ENCODE data around the gene DHRS4L2. TPM values are rescaled to one million over a fixed set of nuclear protein-coding genes. Genes with fewer than 3 reads are reported as not detected.
A peak's percentile ranks its signal among the peaks of the same experiment; 100 is the strongest.
"Not testable (repeated sequence)": the region's sequence is repeated elsewhere in the genome, so short reads cannot be mapped to it uniquely, and the experiment has no call there.

DHRS4L2 gene
- total RNA-seq, 1 experiment from 2014 or later: 12.0 TPM

DNA sequence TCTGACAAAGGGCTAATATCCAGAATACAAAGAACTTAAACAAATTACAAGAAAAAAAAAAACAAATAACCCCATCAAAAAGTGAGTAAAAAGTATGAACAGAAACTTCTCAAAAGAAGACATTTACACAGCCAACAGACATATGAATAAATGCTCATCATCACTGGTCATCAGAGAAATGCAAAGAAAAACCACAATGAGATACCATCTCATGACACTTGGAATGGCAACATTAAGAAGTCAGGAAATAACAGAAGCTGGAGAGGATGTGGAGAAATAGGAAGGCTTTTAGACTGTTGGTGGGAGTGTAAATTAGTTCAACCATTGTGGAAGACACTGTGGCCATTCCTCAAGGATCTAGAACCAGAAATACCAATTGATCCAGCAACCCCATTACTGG is 30.2 kb downstream of the DHRS4L2 start:
- not testable (repeated sequence) for DNase-seq (ENCODE audit: low spot score)

DNA sequence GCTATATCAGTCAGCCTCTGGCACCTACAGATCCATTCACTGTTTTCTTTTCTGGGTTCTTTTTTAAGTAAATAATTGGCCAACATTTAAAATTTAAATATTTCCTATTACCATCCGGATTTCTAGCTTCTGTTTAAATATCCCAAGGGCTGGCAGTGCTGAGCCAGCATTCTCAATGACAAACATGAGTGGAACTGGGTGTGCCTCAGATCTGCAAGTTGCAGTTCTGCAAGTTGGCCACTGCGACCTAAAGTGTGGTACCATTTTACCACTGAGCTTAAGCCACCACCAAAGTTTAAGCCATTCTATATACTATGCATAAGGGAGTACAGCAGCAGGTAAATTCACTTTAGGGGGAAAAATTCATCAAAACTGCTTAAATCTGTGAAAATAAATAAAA is 31.2 kb downstream of the DHRS4L2 start:
- not testable (repeated sequence) for DNase-seq (ENCODE audit: low spot score)

DNA sequence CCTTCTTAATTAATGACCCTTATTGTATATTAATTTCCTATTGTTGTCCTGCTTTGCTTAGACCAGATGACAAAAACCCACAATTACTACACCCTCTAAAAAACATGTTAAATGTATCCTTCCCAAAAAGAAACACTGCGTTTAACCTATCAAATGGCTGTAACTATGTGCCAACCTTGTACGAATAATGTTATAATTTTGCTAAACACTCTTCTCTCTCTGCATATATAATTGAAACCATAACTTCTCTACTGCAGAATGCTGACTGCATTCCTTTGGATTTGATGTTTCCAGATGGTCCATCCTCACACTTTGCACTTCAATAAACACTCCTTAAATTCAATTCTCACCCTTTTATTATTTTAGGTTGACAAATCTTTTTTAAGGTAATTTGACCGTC is 31.8 kb downstream of the DHRS4L2 start:
- DNase-seq (ENCODE audit: low spot score): not testable (repeated sequence)

DNA sequence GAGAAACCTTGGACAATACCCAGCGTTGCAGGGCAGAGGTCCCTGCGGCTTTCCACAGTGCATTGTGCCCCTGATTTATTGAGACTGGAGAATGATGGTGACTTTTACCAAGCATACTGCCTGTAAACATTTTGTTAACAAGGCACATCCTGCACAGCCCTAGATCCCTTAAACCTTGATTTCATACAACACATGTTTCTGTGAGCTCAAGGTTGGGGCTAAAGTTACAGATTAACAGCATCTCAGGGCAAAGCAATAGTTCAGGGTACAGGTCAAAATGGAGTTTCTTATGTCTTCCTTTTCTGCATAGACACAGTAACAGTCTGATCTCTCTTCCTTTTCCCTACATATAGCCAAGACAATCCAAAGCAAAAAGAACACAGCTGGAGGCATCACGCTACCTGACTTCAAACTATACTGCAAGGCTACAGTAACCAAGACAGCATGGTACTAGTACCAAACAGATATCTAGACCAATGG is 36.2 kb downstream of the DHRS4L2 start:
- not testable (repeated sequence) for DNase-seq (ENCODE audit: low spot score)

DNA sequence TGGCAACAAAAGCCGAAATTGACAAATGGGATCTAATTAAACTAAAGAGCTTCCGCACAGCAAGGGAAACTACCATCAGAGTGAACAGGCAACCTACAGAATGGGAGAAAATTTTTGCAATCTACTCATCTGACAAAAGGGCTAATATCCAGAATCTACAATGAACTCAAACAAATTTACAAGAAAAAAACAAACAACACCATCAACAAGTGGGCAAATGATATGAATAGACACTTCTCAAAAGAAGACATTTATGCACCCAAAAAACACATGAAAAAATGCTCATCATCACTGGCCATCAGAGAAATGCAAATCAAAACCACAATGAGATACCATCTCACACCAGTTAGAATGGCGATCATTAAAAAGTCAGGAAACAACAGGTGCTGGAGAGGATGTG is 41.0 kb downstream of the DHRS4L2 start:
- DNase-seq (ENCODE audit: low spot score): not testable (repeated sequence)

DNA sequence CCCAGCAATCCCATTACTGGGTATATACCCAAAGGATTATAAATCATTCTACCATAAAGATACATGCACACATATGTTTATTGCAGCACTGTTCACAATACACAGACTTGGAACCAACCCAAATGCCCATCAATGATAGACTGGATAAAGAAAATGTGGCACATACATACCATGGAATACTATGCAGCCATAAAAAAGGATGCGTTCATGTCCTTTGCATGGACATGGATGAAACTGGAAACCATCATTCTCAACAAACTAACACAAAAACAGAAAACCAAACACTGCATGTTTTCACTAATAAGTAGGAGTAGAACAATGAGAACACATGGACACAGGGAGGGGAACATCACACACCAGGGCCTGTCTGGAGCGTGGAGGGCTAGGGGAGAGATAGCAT is 42.6 kb downstream of the DHRS4L2 start:
- not testable (repeated sequence) for DNase-seq (ENCODE audit: low spot score)

DNA sequence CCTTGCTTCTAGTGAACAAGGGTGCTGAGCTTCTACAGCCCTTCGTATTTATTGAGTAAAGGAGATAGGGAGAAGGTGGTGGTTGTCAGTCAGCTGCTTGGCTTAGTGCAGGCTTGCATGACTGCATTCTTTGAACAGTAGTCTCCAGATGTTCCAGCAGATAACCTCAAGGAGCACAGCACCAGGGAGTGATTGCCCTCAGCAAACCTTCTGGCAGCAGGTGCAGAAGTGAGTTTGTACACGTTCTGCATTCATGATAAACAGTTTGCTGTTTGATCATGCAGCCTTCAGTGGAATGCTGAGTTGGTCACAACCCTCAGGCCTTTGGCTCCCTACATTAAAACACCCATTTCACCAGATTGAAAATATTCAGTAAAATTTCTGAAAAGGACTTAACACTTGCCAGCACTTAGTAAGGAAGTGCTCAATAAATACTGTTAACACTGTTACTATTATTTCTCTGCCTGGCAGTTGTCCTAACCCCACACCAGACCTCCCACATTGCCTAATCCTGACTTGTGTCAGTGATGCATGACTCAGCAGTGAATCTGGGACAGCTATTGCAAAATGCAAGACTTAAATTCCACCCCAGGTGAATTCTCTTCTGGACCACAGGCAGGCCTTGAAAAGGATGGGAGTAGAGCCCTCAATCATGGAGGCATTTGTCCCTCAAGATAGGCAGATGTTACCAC is 44.1 kb downstream of the DHRS4L2 start:
- peak; percentile 38 for DNase-seq (ENCODE audit: low spot score)

DNA sequence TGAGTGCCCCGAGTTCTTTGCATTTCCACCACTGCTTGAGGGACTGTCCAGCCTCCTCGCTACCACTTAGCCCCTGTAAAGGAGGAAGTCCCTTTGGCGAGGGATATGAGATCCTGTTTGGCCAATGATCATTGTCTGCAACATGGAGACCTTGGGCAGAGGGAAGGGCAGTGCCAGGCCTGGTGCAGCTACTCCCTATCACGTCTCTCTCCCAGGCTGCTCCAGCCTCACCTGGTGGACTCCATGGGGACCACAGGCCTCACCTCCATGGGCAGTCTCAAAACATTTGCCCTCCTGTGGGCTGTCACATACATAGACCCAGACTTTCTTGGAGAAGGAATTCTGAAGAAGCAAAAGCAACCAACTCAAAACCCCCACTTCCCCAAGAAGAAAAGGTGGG is 47.0 kb downstream of the DHRS4L2 start:
- not testable (repeated sequence) for DNase-seq (ENCODE audit: low spot score)

DNA sequence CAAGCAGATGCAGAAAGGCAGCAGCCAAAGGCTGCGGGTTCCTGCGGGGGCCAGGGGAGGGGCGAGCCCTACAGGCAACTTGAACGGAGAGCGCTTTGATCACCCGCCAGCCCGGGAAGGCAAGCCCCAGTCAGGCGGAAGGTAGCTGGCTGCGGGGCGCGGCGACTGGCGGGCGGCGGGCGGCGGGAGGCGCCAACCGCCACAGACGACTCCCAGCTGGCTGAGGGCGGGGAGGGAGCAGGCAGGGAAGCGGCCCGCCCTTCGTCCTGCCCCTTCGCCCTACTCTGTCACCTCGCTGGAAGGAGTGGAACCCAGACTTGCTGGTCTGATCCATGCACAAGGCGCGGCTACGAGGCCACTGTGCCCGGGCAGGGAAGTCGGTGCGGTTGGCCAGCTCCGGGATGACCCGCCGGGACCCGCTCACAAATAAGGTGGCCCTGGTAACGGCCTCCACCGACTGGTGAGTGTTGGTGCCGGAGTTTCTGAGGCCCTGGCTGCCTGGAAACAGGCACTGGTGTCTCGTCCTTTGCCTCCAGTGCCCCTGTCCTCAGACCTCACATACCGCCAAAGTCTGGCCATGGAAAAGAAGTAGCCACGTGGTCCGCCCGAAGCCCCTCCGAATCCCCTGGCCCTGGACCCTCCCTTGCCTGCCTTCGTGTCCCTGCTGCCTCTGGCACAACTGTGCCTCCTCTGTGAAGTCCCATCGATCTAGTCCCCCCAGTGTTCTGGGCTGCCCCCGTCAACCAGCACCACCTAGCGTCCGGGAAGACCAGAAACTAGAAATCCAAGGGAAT is 47.6 kb downstream of the DHRS4L2 start:
- peak; percentile 71 for DNase-seq (ENCODE audit: low spot score)

DNA sequence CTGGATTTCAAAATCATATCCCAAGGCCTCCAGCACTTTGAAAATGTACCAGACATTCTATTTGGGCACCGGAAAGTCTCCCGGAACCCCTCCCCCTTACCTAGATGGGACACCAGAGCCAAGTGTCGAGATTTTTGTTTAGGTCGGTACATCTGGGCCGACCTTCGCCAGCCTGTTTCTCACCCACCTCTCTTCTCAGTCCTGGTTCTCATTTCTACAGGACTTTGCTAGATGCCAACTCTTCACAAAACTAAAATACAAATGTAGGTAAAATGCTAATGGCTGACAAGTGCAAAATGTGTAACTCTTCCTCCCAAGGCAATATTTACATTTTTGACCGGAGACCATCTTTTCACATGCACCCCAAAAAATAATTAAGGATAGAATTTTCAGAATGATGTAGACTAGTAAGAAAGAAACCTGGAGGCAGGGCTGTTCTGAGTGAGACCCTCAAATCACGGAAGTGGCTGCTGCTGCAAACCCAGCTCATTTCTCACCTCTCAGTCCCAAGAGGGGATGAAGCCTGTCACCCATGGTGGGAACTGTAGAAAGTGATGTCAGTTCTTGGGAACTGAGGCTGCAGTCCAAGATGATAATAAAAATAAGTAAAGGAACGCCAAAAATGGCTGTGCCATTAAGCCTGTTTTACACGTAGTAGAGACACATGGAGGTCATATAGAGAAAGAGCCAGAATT is 48.4 kb downstream of the DHRS4L2 start:
- not testable (repeated sequence) for DNase-seq (ENCODE audit: low spot score)

DNA sequence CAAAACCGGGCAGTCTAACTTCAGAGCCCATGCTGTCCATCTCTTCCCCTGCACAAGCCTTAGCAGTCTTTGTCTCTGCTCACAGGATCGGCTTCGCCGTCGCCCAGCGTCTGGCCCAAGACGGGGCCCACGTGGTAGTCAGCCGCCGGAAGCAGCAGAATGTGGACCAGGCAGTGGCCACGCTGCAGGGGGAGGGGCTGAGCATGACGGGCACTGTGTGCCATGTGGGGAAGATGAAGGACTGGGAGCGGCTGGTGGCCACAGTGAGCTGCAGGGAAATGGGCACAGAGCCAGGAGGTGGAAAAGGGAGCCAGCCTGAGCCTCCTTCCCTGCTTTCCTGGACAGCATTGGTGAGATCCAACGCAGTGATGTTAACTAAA is 48.9 kb downstream of the DHRS4L2 start:
- no peak for DNase-seq (ENCODE audit: low spot score)

DNA sequence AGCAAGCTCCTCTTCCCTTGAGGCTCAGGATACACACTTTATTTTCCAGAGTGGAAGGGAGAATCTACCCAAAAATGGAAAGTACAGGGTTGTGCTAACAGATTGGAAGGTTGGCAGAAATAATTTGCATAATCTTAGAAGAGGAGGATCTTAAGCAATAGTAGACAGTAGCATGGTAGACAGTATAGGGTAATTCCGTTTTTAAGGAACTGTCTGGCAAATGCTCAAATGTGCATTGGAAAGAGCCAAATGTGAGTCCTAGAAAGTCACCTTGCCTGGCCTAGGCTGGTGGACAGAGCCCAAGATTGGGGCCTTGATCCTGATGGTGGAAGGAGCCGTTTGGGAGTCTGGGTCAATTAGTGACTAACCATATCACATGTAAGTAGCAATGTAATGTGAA is 50.0 kb downstream of the DHRS4L2 start:
- DNase-seq (ENCODE audit: low spot score): no peak

DNA sequence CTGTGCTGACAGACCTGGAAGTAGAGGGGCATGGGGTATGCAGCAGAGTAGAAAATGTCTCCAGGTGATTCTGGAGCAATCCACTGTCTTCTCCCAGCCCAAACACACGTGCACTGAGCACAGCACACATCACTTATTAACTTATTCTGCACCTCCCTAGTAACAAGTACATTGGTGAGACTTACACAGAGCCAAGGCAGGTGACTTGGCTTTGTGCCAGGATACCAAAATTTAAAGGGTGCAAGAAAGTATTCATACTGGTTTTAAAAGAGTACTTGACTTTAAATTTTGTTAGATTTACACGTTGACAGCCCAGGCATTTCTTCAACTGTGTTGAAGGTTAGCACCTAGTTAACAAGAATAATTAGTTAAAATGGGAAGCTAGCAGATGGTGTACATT is 52.0 kb downstream of the DHRS4L2 start:
- DNase-seq (ENCODE audit: low spot score): no peak

DNA sequence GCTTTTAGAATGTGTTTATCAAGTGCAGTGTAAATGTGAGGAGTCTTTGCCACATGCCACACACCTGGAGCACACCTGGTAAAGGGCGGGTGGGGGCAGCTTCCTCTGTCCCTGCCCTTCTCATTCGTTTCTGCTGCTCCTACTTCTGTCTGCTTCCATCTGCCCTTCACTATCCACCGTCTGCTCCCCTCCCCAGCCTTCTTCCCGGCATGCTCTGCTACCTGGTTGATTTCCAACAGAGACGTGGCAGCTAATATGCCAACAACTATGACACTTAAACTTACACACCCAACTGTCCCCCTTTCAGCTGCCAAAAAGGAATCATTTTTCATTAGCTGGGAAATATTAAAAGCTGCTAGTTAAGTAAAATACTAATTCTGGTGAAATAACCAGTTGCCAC is 54.0 kb downstream of the DHRS4L2 start:
- no peak for DNase-seq (ENCODE audit: low spot score)

DNA sequence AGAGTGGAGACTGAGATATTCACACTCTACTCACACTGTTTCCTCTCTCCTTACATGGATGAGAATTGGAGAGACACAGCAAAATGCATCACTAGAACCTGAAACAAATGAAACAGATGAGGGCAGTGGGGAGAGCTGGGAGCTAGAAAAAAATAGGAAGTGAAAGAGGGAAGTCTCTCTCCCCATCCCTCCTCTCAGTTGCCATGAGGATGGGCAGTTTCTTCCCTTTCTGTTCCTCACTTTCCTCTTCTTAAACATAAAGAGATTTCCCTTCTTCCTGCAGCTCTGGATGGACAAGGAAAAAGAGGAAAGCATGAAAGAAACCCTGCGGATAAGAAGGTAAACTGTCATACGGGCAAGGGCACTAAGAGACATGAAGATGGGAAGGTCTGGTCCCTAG is 60.3 kb downstream of the DHRS4L2 start:
- not testable (repeated sequence) for DNase-seq (ENCODE audit: low spot score)

DNA sequence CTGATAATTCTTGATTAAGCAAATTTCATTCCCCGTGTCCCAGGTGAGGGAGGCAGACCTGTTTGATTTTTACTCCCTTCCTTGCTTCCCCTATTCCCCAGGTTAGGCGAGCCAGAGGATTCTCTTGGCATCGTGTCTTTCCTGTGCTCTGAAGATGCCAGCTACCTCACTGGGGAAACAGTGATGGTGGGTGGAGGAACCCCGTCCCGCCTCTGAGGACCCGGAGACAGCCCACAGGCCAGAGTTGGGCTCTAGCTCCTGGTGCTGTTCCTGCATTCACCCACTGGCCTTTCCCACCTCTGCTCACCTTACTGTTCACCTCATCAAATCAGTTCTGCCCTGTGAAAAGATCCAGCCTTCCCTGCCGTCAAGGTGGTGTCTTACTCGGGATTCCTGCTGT is 62.0 kb downstream of the DHRS4L2 start:
- DNase-seq (ENCODE audit: low spot score): not testable (repeated sequence)

DNA sequence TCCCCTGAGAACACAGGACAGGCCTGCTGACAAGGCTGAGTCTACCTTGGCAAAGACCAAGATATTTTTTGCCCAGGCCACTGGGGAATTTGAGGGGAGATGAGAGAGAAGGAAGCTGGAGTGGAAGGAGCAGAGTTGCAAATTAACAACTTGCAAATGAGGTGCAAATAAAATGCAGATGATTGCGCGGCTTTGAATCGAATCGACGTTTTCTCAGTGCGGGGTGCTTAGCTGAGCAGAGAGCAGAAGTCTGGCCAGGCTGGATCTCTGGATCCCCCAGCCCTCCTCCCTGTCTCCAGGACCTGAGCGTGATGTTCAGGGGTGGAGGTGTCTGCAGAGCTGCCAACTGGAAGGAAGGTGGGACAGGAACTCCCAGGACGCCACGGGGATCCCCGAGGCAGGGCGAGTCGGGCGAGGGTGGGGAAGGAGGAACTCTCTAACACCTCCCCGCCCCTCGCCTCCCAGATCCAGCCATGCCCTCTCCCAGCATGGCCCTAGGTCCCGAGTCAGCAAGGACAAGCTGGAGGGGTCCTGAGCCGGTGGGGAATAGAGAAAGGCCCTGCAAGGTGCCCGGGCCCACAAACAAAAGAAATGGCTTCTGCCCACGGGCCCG is 62.6 kb downstream of the DHRS4L2 start:
- DNase-seq (ENCODE audit: low spot score): no peak

DNA sequence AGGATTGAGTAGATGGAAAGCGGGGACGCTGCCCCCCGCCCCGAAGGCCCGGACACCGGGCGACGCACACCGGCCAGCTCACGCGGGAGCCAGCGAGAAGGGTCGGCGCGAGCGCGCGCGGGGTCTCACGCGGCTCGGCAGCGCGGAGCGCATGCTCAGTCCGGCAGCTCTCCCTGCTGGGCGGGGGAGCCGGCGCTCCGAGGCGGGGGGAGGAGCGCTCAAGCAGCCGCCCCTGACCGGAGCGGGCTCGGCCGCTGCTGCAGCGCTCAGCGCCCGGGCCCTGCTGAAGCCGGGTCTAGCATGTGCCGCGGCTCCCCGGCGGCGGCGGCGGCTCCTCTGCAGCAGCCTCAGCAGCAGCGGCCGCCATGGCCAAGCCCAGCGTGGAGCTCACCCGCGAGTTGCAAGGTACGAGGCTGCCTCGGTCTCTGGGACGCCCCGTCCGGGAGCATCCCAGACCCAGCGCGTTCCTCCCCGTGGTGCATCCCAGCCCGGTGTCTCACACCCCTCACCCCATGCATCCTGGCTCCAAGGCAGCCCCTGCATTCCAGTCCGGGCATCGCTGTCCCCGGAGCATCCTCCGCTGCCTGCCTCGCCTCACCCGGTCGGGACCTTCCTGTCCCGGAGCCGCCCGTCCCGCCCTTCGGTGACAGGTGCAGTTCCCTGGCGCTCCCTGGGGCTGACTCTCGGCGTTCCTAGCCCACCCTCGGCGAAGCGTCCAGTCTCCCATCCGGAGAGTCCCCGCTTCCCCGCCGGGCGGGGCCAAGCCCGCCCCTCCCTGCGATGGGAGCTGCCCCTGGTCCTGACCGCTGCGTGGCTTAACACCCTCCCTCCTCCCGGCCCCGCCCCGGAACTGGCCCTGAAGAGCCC is 63.3 kb downstream of the DHRS4L2 start, which contains the start of gene CARMIL3:
CARMIL3 (plus strand) TSS at position 221 of the 867 bp plus-strand sequence; CDS start at position 366, 145 bp downstream.
- DNase-seq (ENCODE audit: low spot score): no peak

DNA sequence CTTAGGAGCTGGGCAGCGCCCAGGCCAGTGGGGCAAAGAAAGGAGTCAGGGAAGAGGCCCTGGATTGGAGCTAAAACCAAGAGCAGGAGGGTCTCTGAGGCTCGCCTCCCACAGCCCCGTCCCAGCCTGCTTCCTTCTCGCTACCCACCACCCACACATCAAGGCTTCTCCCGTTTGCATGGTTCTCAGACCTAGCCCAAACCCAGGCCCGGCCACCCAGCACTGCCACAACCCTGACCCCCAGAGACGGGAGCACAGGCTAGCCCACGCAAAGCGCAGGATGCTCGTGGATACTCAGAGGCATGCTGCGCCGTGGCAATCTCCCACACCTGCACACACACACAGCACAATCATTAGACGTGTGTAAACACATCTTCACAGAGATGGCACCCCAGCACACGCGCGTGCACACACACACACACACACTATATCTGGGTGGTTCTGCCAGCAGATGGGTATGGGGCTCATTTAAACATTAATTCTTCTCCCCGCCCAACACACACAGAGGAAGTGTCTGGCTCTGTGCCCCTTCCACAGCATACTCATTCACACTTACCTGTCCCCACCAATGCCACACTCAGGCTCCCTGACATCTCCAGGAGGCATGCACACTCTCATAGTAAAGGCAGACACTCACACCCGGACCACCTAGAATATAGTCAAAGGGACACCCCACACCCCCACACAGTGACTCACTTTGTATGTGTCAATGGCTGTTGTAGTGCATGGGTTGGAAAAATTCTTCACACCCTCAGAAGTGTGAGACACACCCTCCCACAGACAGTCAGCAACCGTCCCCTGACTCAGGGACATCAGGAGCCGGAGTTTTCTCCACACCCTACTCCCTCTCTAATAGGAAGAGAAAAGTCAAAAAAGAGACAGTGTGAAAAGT is 64.2 kb downstream of the DHRS4L2 start:
- no peak for DNase-seq (ENCODE audit: low spot score)

All from H4 (cell line).